Articular chondrocyte of knee joint (primary cell): Measurements from ENCODE around the gene SUGCT. TPM values are rescaled to one million over a fixed set of nuclear protein-coding genes. Genes with fewer than 3 reads are reported as not detected.

Source experiments
- small RNA-seq: library from RNA; depleted of rRNA; stranded (forward); fragments of <200 nt; gene quantifications from one replicate; pipeline ENCODE3, GENCODE V24; 2012
- total RNA-seq: library from RNA; depleted of rRNA; stranded (reverse); fragments of >200 nt; gene quantifications from 2 replicates; pipeline ENCODE4 v1.2.3, GENCODE V29; 2012

The SUGCT gene
- 8.0 and 10.2 TPM in 2 replicates for total RNA-seq

GRCh38 chr7:40134428-40135316, at the start of gene SUGCT, which contains the start of gene MPLKIP:
TSS of gene SUGCT (plus strand) at chr7:40135005.
TSS of gene MPLKIP (minus strand) at chr7:40134622. CDS start at chr7:40134567, 55 bp downstream.

Small RNA genes lying within 50 kb of the gene (small RNA-seq; reads per million reads assigned to genes)
- gene AC006023.1 (not detected), gene AC006023.2 (not detected)

Other genes starting within 250 kb of the SUGCT start
- 77.9 and 89.8 TPM in 2 replicates for gene CDK13, start 184.7 kb upstream of the SUGCT start, total RNA-seq
- 13.3 and 17.9 TPM in 2 replicates for gene MPLKIP, start 383 bp upstream of the SUGCT start, total RNA-seq